ENCODE results near the gene RBFOX1. TPM values are rescaled to one million over a fixed set of nuclear protein-coding genes. Genes with fewer than 3 reads are reported as not detected.

The RBFOX1 gene
- total RNA-seq, 4 donors from 2014 or later = 0.40 to 0.98 TPM; not detected in 2

GRCh38 chr16:7506363-7506762 is 173.7 kb downstream of the RBFOX1 start:
- H3K4me3 ChIP-seq (replicated peaks in 1 of 3) = no peak overlapping the region
- intact Hi-C loops (cut with DNase I) = no loop called here
- 92% methylated on average over 5 of the region's 5 CpGs for WGBS, 2 donors
- H3K4me1 ChIP-seq = no peaks in the 10 kb centered on the region
- no peaks in the 10 kb centered on the region for H3K9me3 ChIP-seq
- no peak for DNase-seq
- no peaks in the 10 kb centered on the region for H3K36me3 ChIP-seq
- H3K27ac ChIP-seq = no peak overlapping the region
- H3K27me3 ChIP-seq = no peaks in the 10 kb centered on the region
- no peak for TF ChIP-seq POLR2A (IDR thresholded peaks at IDR 0.05)

- no peak for DNase-seq
- Histone ChIP-seq H3K4me1 (no peaks in the 10 kb centered on the region), H3K27ac (no peak overlapping the region), H3K27me3 (no peaks in the 10 kb centered on the region), H3K36me3 (no peaks in the 10 kb centered on the region), H3K4me3 (replicated peaks in 1 of 3) (no peak overlapping the region), H3K9me3 (no peaks in the 10 kb centered on the region)
- TF ChIP-seq POLR2A (IDR thresholded peaks at IDR 0.05) (no peak), CTCF (IDR thresholded peaks at IDR 0.05) (no peak)
- intact Hi-C loops (cut with DNase I) = no loop called here
- 80 to 83% methylated on average over 3 of the region's 3 CpGs for whole genome bisulfite sequencing, 2 donors
These were observed 176.0 kb downstream of the RBFOX1 start for GRCh38 chr16:7508656-7509055.

- WGBS, 2 donors = 75 to 80% methylated on average over 23 of the region's 23 CpGs
- TF ChIP-seq POLR2A (IDR thresholded peaks at IDR 0.05) = no peak
- no peak for TF ChIP-seq CTCF (IDR thresholded peaks at IDR 0.05)
- no peak overlapping the region for H3K27ac ChIP-seq
- intact Hi-C loops (cut with DNase I) = no loop called here
- no peaks in the 10 kb centered on the region for H3K27me3 ChIP-seq
- no peak for DNase-seq
- H3K4me3 ChIP-seq (replicated peaks in 1 of 3) = no peak overlapping the region
- no peaks in the 10 kb centered on the region for H3K9me3 ChIP-seq
- no peaks in the 10 kb centered on the region for H3K36me3 ChIP-seq
- no peaks in the 10 kb centered on the region for H3K4me1 ChIP-seq
These were observed 177.4 kb downstream of the RBFOX1 start for GRCh38 chr16:7509963-7510601.

- no peaks in the 10 kb centered on the region for H3K9me3 ChIP-seq
- no peak overlapping the region for H3K4me3 ChIP-seq (replicated peaks in 1 of 3)
- H3K36me3 ChIP-seq = no peaks in the 10 kb centered on the region
- no peak overlapping the region for H3K27ac ChIP-seq
- no peak for DNase-seq
- TF ChIP-seq POLR2A (IDR thresholded peaks at IDR 0.05) (no peak), CTCF (IDR thresholded peaks at IDR 0.05) (no peak)
- WGBS, 2 donors = 75 to 78% methylated on average over 7 of the region's 7 CpGs
- intact Hi-C loops (cut with DNase I) = no loop called here
- no peaks in the 10 kb centered on the region for H3K27me3 ChIP-seq
- no peaks in the 10 kb centered on the region for H3K4me1 ChIP-seq
These were observed 179.1 kb downstream of the RBFOX1 start for GRCh38 chr16:7511549-7512260.

GRCh38 chr16:7512503-7512902 is 179.9 kb downstream of the RBFOX1 start:
- no peak overlapping the region for H3K4me3 ChIP-seq (replicated peaks in 1 of 3)
- WGBS, 2 donors = 61 to 63% methylated on average over 3 of the region's 3 CpGs
- intact Hi-C loops (cut with DNase I) = no loop called here
- no peak for DNase-seq
- no peaks in the 10 kb centered on the region for H3K27me3 ChIP-seq
- H3K27ac ChIP-seq = no peak overlapping the region
- no peaks in the 10 kb centered on the region for H3K36me3 ChIP-seq
- TF ChIP-seq CTCF (IDR thresholded peaks at IDR 0.05) = no peak
- no peak for TF ChIP-seq POLR2A (IDR thresholded peaks at IDR 0.05)
- H3K9me3 ChIP-seq = no peaks in the 10 kb centered on the region
- H3K4me1 ChIP-seq = no peaks in the 10 kb centered on the region
